Caco-2 (cell line): ENCODE data around the gene KCNG4. TPM values are rescaled to one million over a fixed set of nuclear protein-coding genes. Genes with fewer than 3 reads are reported as not detected.

Source experiments
- BruUV-seq: library from RNA; stranded (reverse); fragments of 400-500 nt; replicated peaks from 2 replicates; lab custom pipeline; 2021; lab: Mats Ljungman, UMichigan
- CTCF ChIA-PET: fragments of 300-600 bp; sonication (Branson Sonifier 250); formaldehyde crosslinking; loops from one replicate; lab custom pipeline; 2022; ENCODE audit warnings: antibody characterized with exemption; lab: Charles Lee
- POLR2A ChIA-PET: fragments of 300-600 bp; sonication (Branson Sonifier 250); formaldehyde crosslinking; loops from one replicate; lab custom pipeline; 2022; ENCODE audit warnings: antibody characterized with exemption; lab: Charles Lee
- DNase-seq, 2 experiments: peaks; one replicate each; pipeline versions ENCODE4 v3.0.0 to v3.0.0-alpha.2; 2020 to 2022
- H3K27me3 ChIP-seq: replicated peaks from 2 replicates; pipeline ENCODE4 v1.6.0; 2011; ENCODE audit warnings: low read length; ENCODE audit not compliant: control insufficient read depth, insufficient read depth
- H3K36me3 ChIP-seq: 2 replicates; pipeline ENCODE4 v1.5.1; 2011; ENCODE audit warnings: low read length; ENCODE audit not compliant: control insufficient read depth, insufficient read depth
- H3K4me1 ChIP-seq: fragments of 250-450 bp; sonication (Bioruptor Pico); 2 replicates; pipeline ENCODE4 v1.5.1; 2020; ENCODE audit warnings: mild to moderate bottlenecking
- H3K4me3 ChIP-seq: 2 replicates; pipeline ENCODE4 v1.5.1; 2011; ENCODE audit warnings: low read depth, mild to moderate bottlenecking, control low read depth, low read length
- H3K9me3 ChIP-seq: fragments of 250-450 bp; sonication (Bioruptor Pico); 2 replicates; pipeline ENCODE4 v1.5.1; 2020; ENCODE audit warnings: mild to moderate bottlenecking, moderate library complexity
- H3K27ac Mint-ChIP-seq: one replicate; pipeline ENCODE4 v1.8.0; 2022; ENCODE audit warnings: mixed read lengths; ENCODE audit not compliant: unreplicated experiment
- H3K27me3 Mint-ChIP-seq: one replicate; pipeline ENCODE4 v1.8.0; 2022; ENCODE audit warnings: mixed read lengths; ENCODE audit not compliant: insufficient read depth, unreplicated experiment
- H3K36me3 Mint-ChIP-seq: one replicate; pipeline ENCODE4 v1.8.0; 2022; ENCODE audit warnings: mild to moderate bottlenecking, mixed read lengths; ENCODE audit not compliant: insufficient read depth, unreplicated experiment
- H3K4me1 Mint-ChIP-seq: one replicate; pipeline ENCODE4 v1.8.0; 2022; ENCODE audit warnings: low read depth, mixed read lengths; ENCODE audit not compliant: unreplicated experiment
- H3K4me3 Mint-ChIP-seq: one replicate; pipeline ENCODE4 v1.8.0; 2022; ENCODE audit warnings: mild to moderate bottlenecking, moderate library complexity, mixed read lengths; ENCODE audit not compliant: unreplicated experiment
- H3K9me3 Mint-ChIP-seq: one replicate; pipeline ENCODE4 v1.8.0; 2022; ENCODE audit warnings: mixed read lengths; ENCODE audit not compliant: unreplicated experiment
- CTCF ChIP-seq, 2 experiments: fragments of 200-600 bp in 1 of 2; IDR thresholded peaks; 1 replicate in 1 of 2; 2 replicates in 1 of 2; pipeline versions ENCODE4 v1.5.1 to v1.8.0; 2011 to 2022; ENCODE audit warnings: antibody characterized with exemption in 1 of 2, control low read depth in 1 of 2, inconsistent platforms in 1 of 2, low read depth in 1 of 2, low read length in 1 of 2, mild to moderate bottlenecking in 1 of 2, moderate library complexity in 1 of 2; ENCODE audit not compliant: insufficient read depth in 1 of 2, severe bottlenecking in 1 of 2, unreplicated experiment in 1 of 2
- intact Hi-C: fragments of 100-400 bp; cut with micrococcal nuclease; formaldehyde crosslinking; loops from one replicate; pipeline ENCODE4 v1.10.0; 2022; ENCODE audit not compliant: unreplicated experiment
- total RNA-seq: library from RNA; stranded (reverse); gene quantifications from 2 replicates; pipeline ENCODE4 v1.2.3, GENCODE V29; 2022

KCNG4 gene
- total RNA-seq, 1 experiment from 2014 or later: not detected

- POLR2A ChIA-PET: no interaction called here
- CTCF ChIA-PET: no interaction called here
- H3K4me1 ChIP-seq: peaks cover 9% of the 10 kb centered on the region; the same call in 1 of the 2 replicates
- no peaks in the 10 kb centered on the region for H3K4me1 Mint-ChIP-seq
- H3K9me3 Mint-ChIP-seq: no peaks in the 10 kb centered on the region
- H3K27ac Mint-ChIP-seq: no peak overlapping the region
- H3K4me3 Mint-ChIP-seq: no peak overlapping the region
- no peak for TF ChIP-seq CTCF (IDR thresholded peaks at IDR 0.05; ENCODE audit: insufficient read depth in 1 of 2, low read depth in 1 of 2, low read length in 1 of 2, severe bottlenecking in 1 of 2, unreplicated experiment in 1 of 2)
- DNase-seq: no peak
- no peaks in the 10 kb centered on the region for H3K9me3 ChIP-seq
- H3K36me3 ChIP-seq: no peaks in the 10 kb centered on the region
- H3K4me3 ChIP-seq: no peak overlapping the region
- no peaks in the 10 kb centered on the region for H3K36me3 Mint-ChIP-seq
- H3K27me3 ChIP-seq: no peaks in the 10 kb centered on the region
- no TSS peak for BruUV-seq
- intact Hi-C loops: no loop called here
- no peaks in the 10 kb centered on the region for H3K27me3 Mint-ChIP-seq
These were observed 46.3 kb downstream of the KCNG4 start for GRCh38 chr16:84193480-84193879.

GRCh38 chr16:84191466-84191865, 48.3 kb downstream of the KCNG4 start:
- TF ChIP-seq CTCF (IDR thresholded peaks at IDR 0.05; ENCODE audit: insufficient read depth in 1 of 2, low read depth in 1 of 2, low read length in 1 of 2, severe bottlenecking in 1 of 2, unreplicated experiment in 1 of 2): no peak
- POLR2A ChIA-PET: no interaction called here
- intact Hi-C loops: no loop called here

GRCh38 chr16:84190731-84191388, 49.0 kb downstream of the KCNG4 start, which contains the start of gene ADAD2:
TSS of gene ADAD2 (plus strand) at chr16:84191157. CDS start at chr16:84191231, 74 bp downstream.
- TF ChIP-seq CTCF (IDR thresholded peaks at IDR 0.05; ENCODE audit: insufficient read depth in 1 of 2, low read depth in 1 of 2, low read length in 1 of 2, severe bottlenecking in 1 of 2, unreplicated experiment in 1 of 2): no peak
- Mint-ChIP-seq H3K4me3 (no peak within 1 kb of the TSS), H3K27ac (no peak within 1 kb of the TSS), H3K27me3 (no peaks in the 10 kb centered on the region), H3K4me1 (no peaks in the 10 kb centered on the region), H3K9me3 (no peaks in the 10 kb centered on the region), H3K36me3 (peaks cover 4% of the 10 kb centered on the region)
- Histone ChIP-seq H3K4me3 (no peak within 1 kb of the TSS), H3K27me3 (no peaks in the 10 kb centered on the region), H3K9me3 (no peaks in the 10 kb centered on the region), H3K36me3 (no peaks in the 10 kb centered on the region), H3K4me1 (peaks cover 9% of the 10 kb centered on the region; the same call in 1 of the 2 replicates)
- POLR2A ChIA-PET: no interaction called here
- BruUV-seq: no TSS peak
- DNase-seq: peak; percentile 43 to 65
- intact Hi-C loops: no loop called here
- CTCF ChIA-PET: no interaction called here

More at GRCh38 chr16:84191466-84191865, 48.3 kb downstream of the KCNG4 start:
- DNase-seq: no peak
- no TSS peak for BruUV-seq
- H3K27me3 ChIP-seq: no peaks in the 10 kb centered on the region
- Mint-ChIP-seq H3K27ac (no peak overlapping the region), H3K27me3 (no peaks in the 10 kb centered on the region), H3K4me3 (no peak overlapping the region), H3K4me1 (no peaks in the 10 kb centered on the region), H3K36me3 (peaks cover 4% of the 10 kb centered on the region), H3K9me3 (no peaks in the 10 kb centered on the region)
- H3K4me1 ChIP-seq: peaks cover 9% of the 10 kb centered on the region; the same call in 1 of the 2 replicates
- H3K9me3 ChIP-seq: no peaks in the 10 kb centered on the region
- CTCF ChIA-PET: no interaction called here
- no peak overlapping the region for H3K4me3 ChIP-seq
- H3K36me3 ChIP-seq: no peaks in the 10 kb centered on the region
